ENCODE measurements around the gene GBP2.

Gene GBP2

GRCh38 chr1:89125913-89126580 lies at the start of gene GBP2:
TSS of gene GBP2 (minus strand) at chr1:89126114. CDS start at chr1:89121966, 4,148 bp downstream.
- H3K27me3 ChIP-seq, result no peaks in the 10 kb centered on the region
- H3K4me2 ChIP-seq, result peak within 1 kb of the TSS; percentile 45; the same call in 1 of the 2 replicates
- no peak within 1 kb of the TSS for H3K4me3 ChIP-seq
- H4K20me1 ChIP-seq, result no peaks in the 10 kb centered on the region
- H3K4me1 ChIP-seq, result peaks cover 14% of the 10 kb centered on the region
- H3K9me3 ChIP-seq, result no peaks in the 10 kb centered on the region; the same call in 1 of the 2 replicates
- H3K36me3 ChIP-seq, result peaks cover 3% of the 10 kb centered on the region; the same call in 1 of the 2 replicates
- no peak within 1 kb of the TSS for H3K9ac ChIP-seq
- TF ChIP-seq Cebpa-rat (IDR thresholded peaks at IDR 0.05), result no peak
- no peak within 1 kb of the TSS for H3K27ac ChIP-seq

- Histone ChIP-seq H3K4me1 (no peaks in the 10 kb centered on the region), H3K27me3 (no peaks in the 10 kb centered on the region), H3K4me2 (no peak overlapping the region), H3K27ac (no peak overlapping the region), H3K9me3 (no peaks in the 10 kb centered on the region), H3K36me3 (no peaks in the 10 kb centered on the region), H3K9ac (no peak overlapping the region), H3K4me3 (no peak overlapping the region), H4K20me1 (no peaks in the 10 kb centered on the region)
- TF ChIP-seq Cebpa-rat (IDR thresholded peaks at IDR 0.05), result no peak
Measured at GRCh38 chr1:89174491-89174890, 48.6 kb upstream of the GBP2 start.

GRCh38 chr1:89172468-89173143 lies 46.7 kb upstream of the GBP2 start:
- H3K36me3 ChIP-seq, result no peaks in the 10 kb centered on the region
- no peaks in the 10 kb centered on the region for H3K27me3 ChIP-seq
- H3K9ac ChIP-seq, result no peak overlapping the region
- no peak overlapping the region for H3K4me3 ChIP-seq
- H3K4me2 ChIP-seq, result no peak overlapping the region
- TF ChIP-seq Cebpa-rat (IDR thresholded peaks at IDR 0.05), result no peak
- H3K9me3 ChIP-seq, result no peaks in the 10 kb centered on the region
- no peak overlapping the region for H3K27ac ChIP-seq
- no peaks in the 10 kb centered on the region for H4K20me1 ChIP-seq
- H3K4me1 ChIP-seq, result no peaks in the 10 kb centered on the region

- H3K4me1 ChIP-seq, result no peaks in the 10 kb centered on the region
- H4K20me1 ChIP-seq, result no peaks in the 10 kb centered on the region
- no peak overlapping the region for H3K4me3 ChIP-seq
- H3K27ac ChIP-seq, result no peak overlapping the region
- H3K9me3 ChIP-seq, result no peaks in the 10 kb centered on the region
- H3K9ac ChIP-seq, result no peak overlapping the region
- no peaks in the 10 kb centered on the region for H3K27me3 ChIP-seq
- H3K4me2 ChIP-seq, result no peak overlapping the region
- TF ChIP-seq Cebpa-rat (IDR thresholded peaks at IDR 0.05), result no peak
- H3K36me3 ChIP-seq, result no peaks in the 10 kb centered on the region
Measured at GRCh38 chr1:89171067-89171438, 45.1 kb upstream of the GBP2 start.

GRCh38 chr1:89170170-89171066 lies 44.5 kb upstream of the GBP2 start:
- Histone ChIP-seq H3K9ac (no peak overlapping the region), H3K9me3 (no peaks in the 10 kb centered on the region), H3K4me2 (no peak overlapping the region), H3K4me3 (no peak overlapping the region), H4K20me1 (no peaks in the 10 kb centered on the region), H3K27me3 (no peaks in the 10 kb centered on the region), H3K4me1 (no peaks in the 10 kb centered on the region), H3K36me3 (no peaks in the 10 kb centered on the region), H3K27ac (no peak overlapping the region)
- TF ChIP-seq Cebpa-rat (IDR thresholded peaks at IDR 0.05), result no peak

- no peaks in the 10 kb centered on the region for H4K20me1 ChIP-seq
- no peak overlapping the region for H3K4me2 ChIP-seq
- TF ChIP-seq Cebpa-rat (IDR thresholded peaks at IDR 0.05), result no peak
- no peaks in the 10 kb centered on the region for H3K36me3 ChIP-seq
- no peaks in the 10 kb centered on the region for H3K9me3 ChIP-seq
- H3K27me3 ChIP-seq, result no peaks in the 10 kb centered on the region
- H3K27ac ChIP-seq, result no peak overlapping the region
- no peak overlapping the region for H3K4me3 ChIP-seq
- no peaks in the 10 kb centered on the region for H3K4me1 ChIP-seq
- no peak overlapping the region for H3K9ac ChIP-seq
Measured at GRCh38 chr1:89169166-89169565, 43.3 kb upstream of the GBP2 start.

GRCh38 chr1:89167590-89168230 lies 41.8 kb upstream of the GBP2 start:
- Histone ChIP-seq H3K9ac (no peak overlapping the region), H3K4me2 (no peak overlapping the region), H3K4me3 (no peak overlapping the region), H3K9me3 (no peaks in the 10 kb centered on the region), H3K27ac (no peak overlapping the region), H4K20me1 (no peaks in the 10 kb centered on the region), H3K36me3 (no peaks in the 10 kb centered on the region), H3K27me3 (no peaks in the 10 kb centered on the region), H3K4me1 (no peaks in the 10 kb centered on the region)
- no peak for TF ChIP-seq Cebpa-rat (IDR thresholded peaks at IDR 0.05)

- Histone ChIP-seq H3K36me3 (no peaks in the 10 kb centered on the region), H3K9me3 (no peaks in the 10 kb centered on the region), H3K4me2 (no peak overlapping the region), H3K4me3 (no peak overlapping the region), H3K9ac (no peak overlapping the region), H3K4me1 (no peaks in the 10 kb centered on the region), H4K20me1 (no peaks in the 10 kb centered on the region), H3K27ac (no peak overlapping the region), H3K27me3 (no peaks in the 10 kb centered on the region)
- no peak for TF ChIP-seq Cebpa-rat (IDR thresholded peaks at IDR 0.05)
Measured at GRCh38 chr1:89166705-89167104, 40.8 kb upstream of the GBP2 start.

GRCh38 chr1:89165811-89166210 lies 39.9 kb upstream of the GBP2 start:
- no peak overlapping the region for H3K27ac ChIP-seq
- H3K27me3 ChIP-seq, result no peaks in the 10 kb centered on the region
- no peak overlapping the region for H3K4me2 ChIP-seq
- no peaks in the 10 kb centered on the region for H4K20me1 ChIP-seq
- H3K4me3 ChIP-seq, result no peak overlapping the region
- no peak for TF ChIP-seq Cebpa-rat (IDR thresholded peaks at IDR 0.05)
- H3K4me1 ChIP-seq, result no peaks in the 10 kb centered on the region
- H3K36me3 ChIP-seq, result no peaks in the 10 kb centered on the region
- H3K9ac ChIP-seq, result no peak overlapping the region
- 0 out of 2 replicates have a peak, but pooled peaks cover 4% of the 10 kb centered on the region for H3K9me3 ChIP-seq
